ENCODE results near the gene BRSK2.

BRSK2 gene

GRCh38 chr11:1377231-1377780, 12.4 kb upstream of the BRSK2 start:
- DNase-seq, result no peak

DNA sequence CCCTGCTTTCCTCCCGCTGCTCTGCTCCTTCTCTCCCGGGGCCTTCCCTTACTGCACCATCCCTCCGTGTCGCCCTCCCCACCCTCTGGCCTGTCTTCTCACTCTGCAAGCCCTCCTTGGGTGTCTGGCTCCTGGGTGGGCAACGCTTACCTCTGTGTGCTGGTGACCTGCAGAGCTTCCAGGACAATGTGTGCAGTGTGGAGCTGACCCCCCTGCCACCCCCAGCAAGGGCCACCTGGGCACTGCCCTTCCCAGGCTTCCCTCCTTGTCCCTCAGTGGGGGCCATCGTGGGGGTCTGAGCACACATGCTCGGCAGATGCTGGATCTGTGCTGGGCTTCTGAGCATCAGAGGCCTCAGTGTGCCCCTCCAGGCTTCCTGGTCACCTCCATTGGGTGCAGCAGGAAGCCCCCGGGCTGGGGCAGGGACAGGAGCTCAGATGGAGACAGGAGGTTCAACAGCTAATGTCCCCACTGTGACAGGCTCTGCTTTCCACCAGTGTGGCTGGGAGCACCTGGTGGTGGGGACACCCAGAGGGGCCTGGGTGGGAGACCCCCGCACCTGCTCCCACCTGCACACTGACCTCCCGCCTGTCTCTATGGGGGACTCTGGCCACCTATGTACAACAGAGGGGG, 7.8 kb upstream of the BRSK2 start:
- no peak for DNase-seq

GRCh38 chr11:1382429-1382828, 7.3 kb upstream of the BRSK2 start:
- no peak for DNase-seq

DNA sequence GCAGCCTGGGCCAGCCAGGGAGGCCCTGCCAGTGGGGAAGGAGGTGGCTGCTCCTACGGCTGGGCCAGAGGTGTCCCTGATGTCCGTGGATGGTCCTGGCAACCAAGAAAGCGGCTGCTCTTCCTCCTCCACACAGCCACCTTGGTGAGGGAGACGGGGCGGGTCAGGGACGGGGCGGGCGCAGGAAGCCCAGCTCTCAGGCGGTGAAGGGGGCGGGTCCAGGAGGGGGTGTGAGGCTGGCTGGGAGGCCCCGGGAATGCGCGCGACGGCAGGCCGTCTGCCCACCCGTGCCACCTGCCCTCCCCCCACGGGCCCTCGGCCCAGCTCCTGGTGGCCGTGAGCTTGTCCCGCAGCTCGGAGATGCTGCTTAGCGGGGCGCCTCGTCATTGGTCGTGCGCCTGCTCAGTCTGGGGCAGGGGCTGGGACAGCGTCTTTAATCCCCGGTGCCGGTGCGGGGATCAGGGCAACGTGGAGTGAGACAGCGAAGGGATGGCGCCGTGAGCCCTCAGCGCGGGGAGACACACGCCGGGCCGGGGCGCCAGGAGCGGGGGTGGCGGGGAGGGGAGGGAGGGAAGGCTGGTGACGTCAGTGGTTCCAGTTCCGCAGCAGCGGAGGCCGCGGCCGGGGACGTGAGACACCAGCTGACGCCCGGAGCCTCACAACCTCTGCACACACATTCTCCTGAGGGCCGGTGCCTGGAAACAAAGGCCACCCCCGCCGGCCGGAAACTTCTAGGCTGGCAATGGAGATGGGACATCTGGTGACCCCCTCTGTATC, 6.7 kb upstream of the BRSK2 start:
- DNase-seq, result peak in 3 of 4 experiments; percentile 52 to 65 (median 54)

DNA sequence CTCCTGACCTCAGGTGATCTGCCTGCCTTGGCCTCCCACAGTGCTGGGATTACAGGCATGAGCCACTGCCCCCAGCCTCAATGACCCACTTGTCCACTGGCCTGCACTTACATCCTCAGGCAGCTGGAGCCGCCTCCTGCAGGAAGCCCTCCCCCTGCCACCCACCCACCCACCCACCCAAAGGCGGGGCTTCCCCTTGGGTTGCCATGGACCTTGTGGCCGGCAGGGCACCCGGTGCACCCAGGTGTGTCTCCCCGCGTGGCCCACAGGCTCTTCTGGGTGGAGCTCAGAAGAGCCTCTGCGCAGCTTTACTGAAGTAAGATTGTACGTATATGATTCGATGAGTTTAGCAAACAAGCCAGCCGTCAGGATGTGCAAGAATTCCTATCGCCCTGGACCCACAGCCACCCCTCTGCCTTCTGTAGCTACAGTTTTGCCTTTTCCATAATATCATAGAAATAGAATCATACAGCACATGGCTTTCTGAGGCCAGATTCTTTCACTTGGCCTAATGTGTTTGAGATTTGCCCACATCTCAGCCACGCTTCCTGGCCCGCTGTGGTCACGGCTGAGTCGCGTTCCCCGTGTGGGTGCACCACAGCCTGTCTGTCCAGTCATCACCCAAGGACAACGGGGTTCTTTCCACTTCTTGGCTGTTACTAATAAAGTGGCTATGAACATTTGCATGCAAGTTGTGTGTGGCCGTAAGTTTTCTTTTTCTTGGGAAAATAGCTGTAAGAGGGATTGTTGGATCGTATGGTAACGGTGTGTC, 5.3 kb upstream of the BRSK2 start:
- no peak for DNase-seq

GRCh38 chr11:1387521-1387920, 2.2 kb upstream of the BRSK2 start:
- DNase-seq, result no peak

DNA sequence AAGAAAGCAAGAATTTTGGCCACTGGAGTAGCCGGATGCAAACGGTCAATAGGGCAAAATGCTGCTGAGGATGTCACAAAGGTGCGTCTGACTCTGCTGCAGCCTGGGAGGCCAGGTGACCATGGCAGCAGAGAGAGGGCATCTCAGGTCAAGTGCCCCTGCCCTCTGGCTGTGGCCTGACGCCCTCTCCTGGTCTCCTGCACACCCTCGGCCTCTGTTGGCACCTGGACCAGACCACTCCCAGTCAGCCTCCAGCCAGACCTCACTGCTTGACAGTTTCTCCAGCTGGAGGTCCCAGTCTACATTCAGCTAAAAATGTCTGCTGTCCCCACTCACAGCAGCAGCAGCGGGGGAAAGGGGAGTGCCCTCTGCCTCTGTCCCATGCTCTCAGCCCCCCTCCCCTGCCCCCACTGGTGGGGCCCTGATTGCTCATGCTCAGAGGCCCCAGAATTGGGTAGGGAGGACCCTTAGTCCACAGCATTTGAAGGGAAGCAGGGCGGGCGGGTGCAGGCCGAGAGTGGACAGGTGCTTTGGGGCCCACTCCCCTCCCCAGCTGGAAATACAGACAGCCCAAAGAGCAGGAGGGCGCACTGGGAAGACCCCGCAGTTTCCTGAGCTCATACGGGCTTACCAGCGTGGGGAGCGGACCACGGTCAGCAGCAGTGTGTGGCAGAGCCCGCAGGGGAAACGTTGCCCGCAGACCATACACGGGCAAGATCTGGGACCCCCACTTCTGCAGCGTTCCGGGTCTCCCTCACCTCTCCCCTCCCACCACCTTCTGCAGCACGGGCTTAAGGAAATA, 1.6 kb upstream of the BRSK2 start:
- no peak for DNase-seq

GRCh38 chr11:1388763-1389102, 1.0 kb upstream of the BRSK2 start:
- no peak for DNase-seq

DNA sequence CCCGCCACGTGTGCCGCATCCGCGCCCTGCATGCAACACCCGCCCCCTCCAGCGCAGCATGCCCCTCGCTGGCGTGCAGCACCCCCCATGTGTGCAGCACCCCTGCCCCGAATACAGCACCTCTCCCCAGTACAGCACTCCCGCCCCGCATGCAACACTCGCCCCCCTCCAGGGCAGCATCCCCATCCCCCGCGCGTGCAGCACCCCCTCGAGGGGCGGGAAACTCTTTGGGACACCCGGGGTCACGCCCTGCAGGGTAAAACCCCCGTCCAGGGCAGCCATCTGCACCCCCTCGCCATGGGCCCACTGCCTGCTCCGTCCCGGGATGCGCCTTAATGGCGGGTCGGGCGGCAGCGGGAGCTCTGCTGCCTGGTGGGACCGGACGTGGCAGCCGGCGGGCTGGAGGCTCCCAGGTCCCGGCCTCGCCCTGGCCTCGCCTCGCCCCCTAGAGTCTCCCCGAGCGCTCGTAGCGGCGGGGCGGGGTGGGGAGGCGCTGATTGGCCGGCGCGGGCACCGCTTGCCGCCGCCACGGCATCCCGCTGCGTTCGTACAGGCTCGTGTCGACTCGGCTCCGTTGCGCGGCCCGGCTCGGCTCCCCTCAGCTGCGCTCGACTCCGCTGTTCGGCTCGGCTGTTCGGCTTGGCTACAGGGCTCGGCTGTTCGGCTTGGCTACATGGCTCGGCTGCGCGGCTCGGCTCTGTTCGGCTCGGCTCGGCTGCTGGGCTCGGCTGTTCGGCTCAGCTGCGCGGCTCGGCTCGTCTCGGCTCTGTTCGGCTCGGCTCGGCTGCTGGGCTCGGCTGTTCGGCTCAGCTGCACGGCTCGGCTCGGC, 417 bp upstream of the BRSK2 start:
- peak; percentile 90 to 97 (median 96) for DNase-seq

- no peak for DNase-seq
Observed at GRCh38 chr11:1390569-1391164, 933 bp downstream of the BRSK2 start.

DNA sequence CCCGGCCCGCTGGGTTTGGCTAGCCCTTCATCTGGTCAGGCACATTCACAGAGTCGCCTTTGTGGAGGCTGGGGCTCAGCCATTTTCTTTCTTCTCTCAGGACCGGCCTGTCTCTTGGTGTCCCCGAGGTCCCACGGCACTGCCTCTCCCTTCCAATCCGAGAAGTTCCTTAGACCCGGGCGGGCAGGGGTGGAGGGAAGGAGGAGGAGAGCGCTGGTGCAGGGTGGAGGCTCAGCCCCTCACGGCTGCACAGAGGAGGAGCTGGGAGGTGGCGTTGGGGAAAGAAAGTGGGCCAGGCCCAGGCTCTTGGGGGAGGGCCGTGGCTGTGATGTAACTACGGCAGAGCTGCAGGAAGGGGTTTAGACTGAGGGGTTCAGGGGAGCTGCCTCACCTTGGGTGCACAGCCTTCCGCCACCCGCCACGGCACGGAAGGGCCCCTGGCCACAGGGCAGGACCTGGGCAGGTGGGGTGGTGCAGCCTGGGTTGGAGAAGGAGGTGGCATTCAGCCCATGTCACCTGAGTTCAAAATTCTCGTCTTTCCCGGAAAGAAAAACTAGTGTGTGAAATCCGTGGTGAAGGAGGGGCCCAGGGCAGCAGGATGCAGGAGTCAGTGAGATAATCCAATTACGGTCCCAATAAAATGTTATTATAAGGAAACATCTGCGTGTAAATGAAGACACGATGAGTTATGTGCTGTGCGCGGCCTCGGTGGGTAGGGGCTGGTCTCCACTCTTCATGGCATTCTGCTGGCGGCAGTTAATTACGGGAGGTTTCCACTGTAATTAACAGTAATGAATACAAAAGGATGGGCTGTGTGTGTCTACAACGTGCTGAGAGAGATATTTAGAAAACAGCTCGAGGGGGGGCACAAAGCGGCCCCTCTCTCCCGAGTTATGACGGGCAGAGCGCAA, 1.7 kb downstream of the BRSK2 start:
- no peak for DNase-seq

DNA sequence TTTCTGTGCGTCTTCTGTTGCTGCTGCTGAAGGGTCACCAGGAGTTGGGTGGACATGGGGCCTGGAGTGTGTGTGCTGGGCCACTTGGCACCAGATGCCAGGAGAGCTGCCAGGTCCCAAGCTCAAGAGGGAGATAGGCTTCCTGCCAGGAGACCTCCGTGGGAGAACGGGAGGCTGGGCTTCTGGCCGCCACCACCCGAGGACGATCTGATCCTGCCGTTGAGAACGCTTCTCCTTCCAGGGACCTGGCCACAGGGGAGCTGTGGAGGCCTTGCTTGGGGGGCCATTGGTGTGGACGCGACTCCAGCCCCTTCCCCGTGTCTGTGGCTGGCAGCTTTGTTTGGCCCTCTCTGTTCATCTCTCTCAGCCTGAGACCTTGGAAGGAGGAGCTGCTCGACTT, 2.4 kb downstream of the BRSK2 start:
- no peak for DNase-seq

- DNase-seq, result no peak
Observed at GRCh38 chr11:1392561-1392960, 2.8 kb downstream of the BRSK2 start.

DNA sequence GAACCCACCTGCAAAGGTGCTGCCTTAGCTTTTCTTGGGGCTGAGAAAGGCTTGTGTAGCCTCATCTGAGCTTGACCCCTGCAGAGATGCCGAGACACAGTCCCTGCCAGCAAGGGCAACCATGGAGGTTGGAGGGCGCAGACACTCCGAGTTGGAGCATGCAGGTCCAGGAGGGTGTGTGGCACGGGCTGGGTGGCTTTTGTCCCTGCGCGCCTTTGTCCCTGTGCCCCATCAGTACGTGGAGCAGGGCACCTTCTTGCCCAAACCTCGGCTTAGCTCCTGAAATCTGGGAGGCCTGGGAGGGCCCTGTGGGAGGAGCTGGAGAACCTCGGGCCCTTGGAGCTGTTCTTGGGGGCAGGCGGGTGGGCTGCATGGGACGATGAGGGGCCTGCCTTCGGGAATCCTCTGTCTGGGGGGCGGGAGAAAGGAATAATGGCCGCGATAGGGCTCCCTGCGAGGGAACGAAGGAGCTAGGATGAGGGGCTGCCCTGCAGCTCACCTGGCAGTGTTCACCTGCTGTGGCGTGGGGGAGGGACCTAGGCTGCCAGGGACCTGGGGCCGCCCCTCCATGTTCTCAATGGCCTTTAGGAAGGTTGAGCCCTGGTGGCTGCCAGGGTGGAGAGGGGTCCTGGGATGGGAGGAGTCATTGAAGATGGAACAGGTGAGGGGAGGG, 3.4 kb downstream of the BRSK2 start:
- no peak for DNase-seq

DNA sequence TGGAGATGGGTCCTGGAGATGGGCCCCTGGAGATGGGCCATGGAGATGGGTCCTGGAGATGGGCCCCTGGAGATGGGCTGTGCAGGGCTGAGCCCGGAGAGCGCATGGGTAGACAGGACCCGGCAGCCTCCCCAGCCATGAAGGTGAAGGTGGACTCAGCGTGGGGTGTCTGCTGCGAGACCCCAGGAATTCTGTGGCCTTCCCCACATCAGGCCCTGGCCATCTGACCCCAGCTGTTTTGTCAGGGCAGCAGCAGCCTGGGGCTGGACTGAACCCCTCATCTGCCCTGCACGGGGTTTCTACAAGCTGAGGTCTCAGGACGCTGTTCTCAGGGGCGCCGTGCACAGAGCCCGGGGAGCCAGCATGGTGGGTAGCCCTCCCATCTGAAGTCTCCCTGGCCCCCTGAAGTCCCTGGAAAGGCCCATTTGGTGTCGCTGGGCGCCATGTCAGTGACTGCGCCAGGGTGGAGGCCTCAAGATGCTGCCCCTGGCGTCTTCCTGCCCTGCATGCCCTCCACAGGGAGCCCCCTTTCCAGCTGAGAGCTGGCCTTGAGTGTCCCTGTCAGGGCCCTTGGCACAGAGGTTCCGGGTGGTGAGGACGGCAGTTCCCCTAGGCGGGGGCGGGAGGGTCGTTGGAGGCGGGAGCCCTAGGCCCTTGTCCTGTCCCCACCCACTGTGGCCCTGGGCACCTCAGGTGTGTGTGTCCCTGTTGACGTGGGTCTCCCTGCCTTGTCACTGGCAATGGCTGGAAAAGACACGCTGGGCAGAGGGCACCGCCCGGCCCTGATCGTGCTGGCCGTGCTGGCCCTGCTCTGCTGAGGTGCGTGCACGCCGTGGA, 5.4 kb downstream of the BRSK2 start:
- DNase-seq, result no peak

DNA sequence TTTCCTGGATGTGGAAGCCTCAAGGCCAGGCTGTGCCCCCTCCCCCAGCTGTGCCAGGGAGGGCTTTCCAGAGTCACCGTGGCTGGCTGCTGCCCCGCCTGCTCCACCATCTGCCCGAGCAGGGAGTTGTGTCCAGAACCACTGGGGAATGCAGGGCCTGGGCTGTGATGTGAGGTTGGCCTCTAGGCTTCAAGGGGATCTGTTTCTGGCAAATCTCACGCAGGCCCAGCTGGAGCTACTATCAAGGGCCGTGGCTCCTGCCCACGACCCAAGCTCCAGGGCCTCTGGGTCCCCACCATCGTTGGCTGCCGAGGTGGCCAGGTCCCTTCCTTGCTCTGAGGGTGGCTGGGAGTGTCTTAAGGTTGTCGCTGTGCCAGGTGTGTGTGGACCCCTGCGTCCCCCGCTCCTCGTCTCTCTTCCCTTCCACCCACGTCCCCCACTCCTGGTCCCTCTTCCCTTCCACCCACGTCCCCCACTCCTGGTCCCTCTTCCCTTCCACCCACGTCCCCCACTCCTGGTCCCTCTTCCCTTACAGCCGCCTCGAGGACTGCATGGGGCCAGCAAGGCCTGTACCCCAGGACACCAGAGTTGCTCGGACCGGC, 6.1 kb downstream of the BRSK2 start:
- DNase-seq, result no peak

DNA sequence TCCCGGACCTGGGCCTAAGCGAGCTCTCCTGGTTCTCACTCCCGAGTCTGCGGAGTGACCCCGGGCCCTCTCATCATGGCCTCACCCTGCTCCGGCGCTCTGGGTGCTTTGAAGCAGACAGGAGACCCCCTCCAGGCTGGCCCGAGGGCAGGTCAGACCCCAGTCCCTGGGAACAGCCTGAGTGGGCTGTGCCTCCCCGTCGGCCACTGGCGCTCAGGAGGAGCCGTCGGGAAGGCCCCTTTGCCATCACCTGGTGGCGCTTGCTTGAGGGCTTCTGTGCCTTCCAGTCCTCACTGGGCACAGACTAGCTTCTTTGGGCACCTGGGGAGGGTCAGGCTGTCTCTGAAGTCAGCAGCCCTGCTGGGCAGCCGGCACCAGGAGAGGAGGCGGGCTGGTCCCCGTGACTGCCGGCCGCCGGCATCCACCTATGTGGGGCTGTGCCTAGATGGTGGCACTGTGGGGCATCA, 6.7 kb downstream of the BRSK2 start:
- no peak for DNase-seq

- DNase-seq, result no peak
Observed at GRCh38 chr11:1397146-1397861, 7.6 kb downstream of the BRSK2 start.

All from activated naive CD4-positive, alpha-beta T cell (primary cell).